A204.1 (cell line): ENCODE measurements around the gene PHYHD1.

ENCODE experiments used
- FAIRE-seq: peaks from 2 replicates; lab custom pipeline; 2012; peaks lifted over from hg19 to GRCh38; lab: Jason Lieb, UNC

Gene PHYHD1

GRCh38 chr9:128901822-128902221 is 19.0 kb upstream of the PHYHD1 start:
- no peak for FAIRE-seq

- no peak for FAIRE-seq
Measured at GRCh38 chr9:128902351-128903078, 18.3 kb upstream of the PHYHD1 start.

GRCh38 chr9:128903079-128903461 is 17.7 kb upstream of the PHYHD1 start:
- FAIRE-seq = no peak

GRCh38 chr9:128903871-128904620 is 16.7 kb upstream of the PHYHD1 start:
- no peak for FAIRE-seq

GRCh38 chr9:128905964-128906363 is 14.8 kb upstream of the PHYHD1 start:
- FAIRE-seq = no peak

GRCh38 chr9:128906741-128907140 is 14.0 kb upstream of the PHYHD1 start:
- FAIRE-seq = no peak

- no peak for FAIRE-seq
Measured at GRCh38 chr9:128908372-128908771, 12.4 kb upstream of the PHYHD1 start.

GRCh38 chr9:128909859-128910258 is 10.9 kb upstream of the PHYHD1 start:
- FAIRE-seq = no peak

- no peak for FAIRE-seq
Measured at GRCh38 chr9:128910906-128911305, 9.9 kb upstream of the PHYHD1 start.

- no peak for FAIRE-seq
Measured at GRCh38 chr9:128911529-128912035, 9.2 kb upstream of the PHYHD1 start.

- no peak for FAIRE-seq
Measured at GRCh38 chr9:128912270-128912853, 8.4 kb upstream of the PHYHD1 start.

GRCh38 chr9:128913048-128913900 is 7.5 kb upstream of the PHYHD1 start:
- no peak for FAIRE-seq

GRCh38 chr9:128913995-128914772 is 6.6 kb upstream of the PHYHD1 start:
- no peak for FAIRE-seq

- FAIRE-seq = no peak
Measured at GRCh38 chr9:128916204-128916603, 4.6 kb upstream of the PHYHD1 start.

- no peak for FAIRE-seq
Measured at GRCh38 chr9:128916745-128917144, 4.0 kb upstream of the PHYHD1 start.

GRCh38 chr9:128917151-128917849 is 3.5 kb upstream of the PHYHD1 start:
- no peak for FAIRE-seq

GRCh38 chr9:128918921-128919320 is 1.9 kb upstream of the PHYHD1 start:
- no peak for FAIRE-seq

GRCh38 chr9:128919402-128920089 is 1.2 kb upstream of the PHYHD1 start:
- FAIRE-seq = no peak

GRCh38 chr9:128921881-128922763 is 1.3 kb downstream of the PHYHD1 start:
- no peak for FAIRE-seq
